Endothelial cell of hepatic sinusoid (primary cell): ENCODE results near the gene ZNF486.
"Not testable (repeated sequence)": the region's sequence is repeated elsewhere in the genome, so short reads cannot be mapped to it uniquely, and the experiment has no call there.

ENCODE experiments used
- in situ Hi-C: cut with HindIII; loops from 2 replicates; pipeline ENCODE4 v1.10.0; 2017; ENCODE audit warnings: low sequenced_read_pairs

ZNF486 gene

GRCh38 chr19:20167020-20167644, at the start of gene ZNF486:
Gene ZNF486, plus strand, starts transcription at chr19:20167214. Its CDS starts 117 bp downstream, at chr19:20167331.
- in situ Hi-C loops: no loop called here

- in situ Hi-C loops: not testable (repeated sequence)
Measured at GRCh38 chr19:20118064-20118839, 48.8 kb upstream of the ZNF486 start.

- in situ Hi-C loops: no loop called here
Measured at GRCh38 chr19:20124879-20125278, 42.1 kb upstream of the ZNF486 start.

GRCh38 chr19:20132933-20133332, 34.1 kb upstream of the ZNF486 start:
- in situ Hi-C loops: not testable (repeated sequence)

- in situ Hi-C loops: not testable (repeated sequence)
Measured at GRCh38 chr19:20137714-20138113, 29.3 kb upstream of the ZNF486 start.

- in situ Hi-C loops: no loop called here
Measured at GRCh38 chr19:20151617-20152145, 15.3 kb upstream of the ZNF486 start.

- in situ Hi-C loops: not testable (repeated sequence)
Measured at GRCh38 chr19:20152506-20152905, 14.5 kb upstream of the ZNF486 start.

- in situ Hi-C loops: no loop called here
Measured at GRCh38 chr19:20153281-20153680, 13.7 kb upstream of the ZNF486 start.

- in situ Hi-C loops: no loop called here
Measured at GRCh38 chr19:20154636-20155035, 12.4 kb upstream of the ZNF486 start.

- in situ Hi-C loops: no loop called here
Measured at GRCh38 chr19:20162821-20163220, 4.2 kb upstream of the ZNF486 start.

- in situ Hi-C loops: no loop called here
Measured at GRCh38 chr19:20164456-20164855, 2.6 kb upstream of the ZNF486 start.

GRCh38 chr19:20165971-20166592, 932 bp upstream of the ZNF486 start:
- in situ Hi-C loops: no loop called here

- in situ Hi-C loops: no loop called here
Measured at GRCh38 chr19:20167651-20168122, 673 bp downstream of the ZNF486 start.

- in situ Hi-C loops: no loop called here
Measured at GRCh38 chr19:20171285-20171684, 4.3 kb downstream of the ZNF486 start.

GRCh38 chr19:20175848-20176247, 8.8 kb downstream of the ZNF486 start:
- in situ Hi-C loops: not testable (repeated sequence)

- in situ Hi-C loops: not testable (repeated sequence)
Measured at GRCh38 chr19:20179956-20180355, 12.9 kb downstream of the ZNF486 start.

- in situ Hi-C loops: no loop called here
Measured at GRCh38 chr19:20182222-20182785, 15.3 kb downstream of the ZNF486 start.

- in situ Hi-C loops: no loop called here
Measured at GRCh38 chr19:20186174-20186573, 19.2 kb downstream of the ZNF486 start.

- in situ Hi-C loops: no loop called here
Measured at GRCh38 chr19:20197747-20198146, 30.7 kb downstream of the ZNF486 start.

- in situ Hi-C loops: no loop called here
Measured at GRCh38 chr19:20209051-20209450, 42.0 kb downstream of the ZNF486 start.

- in situ Hi-C loops: not testable (repeated sequence)
Measured at GRCh38 chr19:20214366-20214765, 47.4 kb downstream of the ZNF486 start.
